ENCODE results near the gene INSM1.

GRCh38 chr20:20409331-20409730 is 41.4 kb downstream of the INSM1 start:
- TF ChIP-seq POLR2A (IDR thresholded peaks at IDR 0.05), result no peak
- TF ChIP-seq, protein P1, sequence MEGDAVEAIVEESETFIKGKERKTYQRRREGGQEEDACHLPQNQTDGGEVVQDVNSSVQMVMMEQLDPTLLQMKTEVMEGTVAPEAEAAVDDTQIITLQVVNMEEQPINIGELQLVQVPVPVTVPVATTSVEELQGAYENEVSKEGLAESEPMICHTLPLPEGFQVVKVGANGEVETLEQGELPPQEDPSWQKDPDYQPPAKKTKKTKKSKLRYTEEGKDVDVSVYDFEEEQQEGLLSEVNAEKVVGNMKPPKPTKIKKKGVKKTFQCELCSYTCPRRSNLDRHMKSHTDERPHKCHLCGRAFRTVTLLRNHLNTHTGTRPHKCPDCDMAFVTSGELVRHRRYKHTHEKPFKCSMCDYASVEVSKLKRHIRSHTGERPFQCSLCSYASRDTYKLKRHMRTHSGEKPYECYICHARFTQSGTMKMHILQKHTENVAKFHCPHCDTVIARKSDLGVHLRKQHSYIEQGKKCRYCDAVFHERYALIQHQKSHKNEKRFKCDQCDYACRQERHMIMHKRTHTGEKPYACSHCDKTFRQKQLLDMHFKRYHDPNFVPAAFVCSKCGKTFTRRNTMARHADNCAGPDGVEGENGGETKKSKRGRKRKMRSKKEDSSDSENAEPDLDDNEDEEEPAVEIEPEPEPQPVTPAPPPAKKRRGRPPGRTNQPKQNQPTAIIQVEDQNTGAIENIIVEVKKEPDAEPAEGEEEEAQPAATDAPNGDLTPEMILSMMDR (IDR thresholded peaks at IDR 0.05), result no peak
- no peak for TF ChIP-seq EP300 (IDR thresholded peaks at IDR 0.05)
